Measurements from ENCODE around the gene CEACAM1. TPM values are rescaled to one million over a fixed set of nuclear protein-coding genes. Genes with fewer than 3 reads are reported as not detected.

Gene CEACAM1
- total and polyA plus RNA-seq, 2 experiments from 2014 or later: 0.63 to 3.0 TPM

DNA sequence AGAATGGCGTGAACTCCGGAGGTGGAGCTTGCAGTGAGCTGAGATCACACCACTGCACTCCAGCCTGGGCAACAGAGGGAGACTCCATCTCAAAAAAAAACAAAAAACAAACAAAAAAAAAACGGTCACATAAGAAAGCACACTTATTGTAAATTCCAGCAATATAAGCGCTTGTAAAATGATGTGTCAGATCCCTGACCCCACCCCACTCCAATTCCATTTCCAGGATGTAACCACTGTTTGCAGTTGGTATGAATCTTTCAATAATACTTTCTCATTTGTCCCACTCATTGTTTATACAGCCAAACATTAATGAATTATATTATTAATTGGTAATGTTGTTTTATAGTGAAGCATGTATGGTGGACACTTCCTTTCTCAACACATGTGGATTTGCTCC lies 15.9 kb upstream of the CEACAM1 start (continued):
- TF ChIP-seq STAT1 (IDR thresholded peaks at IDR 0.05; ENCODE audit: unreplicated experiment) (no peak), CREB1 (CRISPR knock-in tag; IDR thresholded peaks at IDR 0.05; ENCODE audit: low read depth) (no peak), EZH2 (IDR thresholded peaks at IDR 0.05; ENCODE audit: low read depth, unreplicated experiment) (no peak), ZNF114 (CRISPR knock-in tag; IDR thresholded peaks at IDR 0.05) (no peak)
- TF ChIP-seq, protein P1, sequence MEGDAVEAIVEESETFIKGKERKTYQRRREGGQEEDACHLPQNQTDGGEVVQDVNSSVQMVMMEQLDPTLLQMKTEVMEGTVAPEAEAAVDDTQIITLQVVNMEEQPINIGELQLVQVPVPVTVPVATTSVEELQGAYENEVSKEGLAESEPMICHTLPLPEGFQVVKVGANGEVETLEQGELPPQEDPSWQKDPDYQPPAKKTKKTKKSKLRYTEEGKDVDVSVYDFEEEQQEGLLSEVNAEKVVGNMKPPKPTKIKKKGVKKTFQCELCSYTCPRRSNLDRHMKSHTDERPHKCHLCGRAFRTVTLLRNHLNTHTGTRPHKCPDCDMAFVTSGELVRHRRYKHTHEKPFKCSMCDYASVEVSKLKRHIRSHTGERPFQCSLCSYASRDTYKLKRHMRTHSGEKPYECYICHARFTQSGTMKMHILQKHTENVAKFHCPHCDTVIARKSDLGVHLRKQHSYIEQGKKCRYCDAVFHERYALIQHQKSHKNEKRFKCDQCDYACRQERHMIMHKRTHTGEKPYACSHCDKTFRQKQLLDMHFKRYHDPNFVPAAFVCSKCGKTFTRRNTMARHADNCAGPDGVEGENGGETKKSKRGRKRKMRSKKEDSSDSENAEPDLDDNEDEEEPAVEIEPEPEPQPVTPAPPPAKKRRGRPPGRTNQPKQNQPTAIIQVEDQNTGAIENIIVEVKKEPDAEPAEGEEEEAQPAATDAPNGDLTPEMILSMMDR (conservative IDR thresholded peaks at IDR 0.05; ENCODE audit: low read depth in 2 of 2): no peak
- TF ChIP-seq, protein P2, sequence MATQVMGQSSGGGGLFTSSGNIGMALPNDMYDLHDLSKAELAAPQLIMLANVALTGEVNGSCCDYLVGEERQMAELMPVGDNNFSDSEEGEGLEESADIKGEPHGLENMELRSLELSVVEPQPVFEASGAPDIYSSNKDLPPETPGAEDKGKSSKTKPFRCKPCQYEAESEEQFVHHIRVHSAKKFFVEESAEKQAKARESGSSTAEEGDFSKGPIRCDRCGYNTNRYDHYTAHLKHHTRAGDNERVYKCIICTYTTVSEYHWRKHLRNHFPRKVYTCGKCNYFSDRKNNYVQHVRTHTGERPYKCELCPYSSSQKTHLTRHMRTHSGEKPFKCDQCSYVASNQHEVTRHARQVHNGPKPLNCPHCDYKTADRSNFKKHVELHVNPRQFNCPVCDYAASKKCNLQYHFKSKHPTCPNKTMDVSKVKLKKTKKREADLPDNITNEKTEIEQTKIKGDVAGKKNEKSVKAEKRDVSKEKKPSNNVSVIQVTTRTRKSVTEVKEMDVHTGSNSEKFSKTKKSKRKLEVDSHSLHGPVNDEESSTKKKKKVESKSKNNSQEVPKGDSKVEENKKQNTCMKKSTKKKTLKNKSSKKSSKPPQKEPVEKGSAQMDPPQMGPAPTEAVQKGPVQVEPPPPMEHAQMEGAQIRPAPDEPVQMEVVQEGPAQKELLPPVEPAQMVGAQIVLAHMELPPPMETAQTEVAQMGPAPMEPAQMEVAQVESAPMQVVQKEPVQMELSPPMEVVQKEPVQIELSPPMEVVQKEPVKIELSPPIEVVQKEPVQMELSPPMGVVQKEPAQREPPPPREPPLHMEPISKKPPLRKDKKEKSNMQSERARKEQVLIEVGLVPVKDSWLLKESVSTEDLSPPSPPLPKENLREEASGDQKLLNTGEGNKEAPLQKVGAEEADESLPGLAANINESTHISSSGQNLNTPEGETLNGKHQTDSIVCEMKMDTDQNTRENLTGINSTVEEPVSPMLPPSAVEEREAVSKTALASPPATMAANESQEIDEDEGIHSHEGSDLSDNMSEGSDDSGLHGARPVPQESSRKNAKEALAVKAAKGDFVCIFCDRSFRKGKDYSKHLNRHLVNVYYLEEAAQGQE (IDR thresholded peaks at IDR 0.05; ENCODE audit: unreplicated experiment): no peak

DNA sequence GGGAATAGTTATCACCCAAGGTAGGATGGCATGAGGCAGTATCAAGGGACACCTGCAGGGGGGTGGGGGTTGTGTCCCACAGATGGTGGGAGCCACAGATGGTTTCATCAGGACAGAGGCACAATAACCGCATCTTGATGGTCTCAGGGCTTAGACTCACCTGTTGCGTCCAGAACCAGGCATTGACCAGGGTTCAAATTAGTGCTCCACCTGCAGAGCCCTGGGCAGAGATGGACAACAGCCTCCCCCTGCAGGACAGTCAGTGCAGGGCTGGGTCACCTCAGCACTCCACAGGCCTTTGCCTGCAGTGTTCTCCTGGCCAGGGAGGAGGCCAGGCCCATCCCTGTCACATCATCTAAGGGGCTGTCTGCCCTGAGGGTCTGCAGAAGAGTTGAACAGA lies 14.5 kb upstream of the CEACAM1 start:
- Histone ChIP-seq H4K20me1 (replicated peaks; ENCODE audit: insufficient read depth) (no peaks in the 10 kb centered on the region), H3K27me3 (ENCODE audit: insufficient read depth) (no peaks in the 10 kb centered on the region), H3K4me1 (ENCODE audit: insufficient read depth) (peaks cover 23% of the 10 kb centered on the region), H3K4me3 (no peak overlapping the region), H3K9me2 (ENCODE audit: insufficient read depth) (no peaks in the 10 kb centered on the region), H3K4me2 (no peak overlapping the region), H3K27ac (ENCODE audit: low read depth) (no peak overlapping the region), H3K36me3 (ENCODE audit: insufficient read depth) (no peaks in the 10 kb centered on the region), H3K79me2 (replicated peaks; ENCODE audit: insufficient read depth) (no peaks in the 10 kb centered on the region), H2AFZ (no peak overlapping the region), H3F3A (replicated peaks; ENCODE audit: low read depth) (no peaks in the 10 kb centered on the region)
- ATAC-seq (peak; percentile 28; the same call in 2 of the 3 replicates), DNase-seq (ENCODE audit: low spot score) (no peak)
- H3K4me1 Mint-ChIP-seq: peaks cover 12% of the 10 kb centered on the region
- no peak overlapping the region for H3K27ac Mint-ChIP-seq
- no peak overlapping the region for H3K4me3 Mint-ChIP-seq
- peaks cover 3% of the 10 kb centered on the region; the same call in 1 of the 3 replicates for H3K9me3 Mint-ChIP-seq
- no peaks in the 10 kb centered on the region for H3K36me3 Mint-ChIP-seq (ENCODE audit: low read depth)
- peaks cover 6% of the 10 kb centered on the region for H3K27me3 Mint-ChIP-seq (ENCODE audit: insufficient read depth, low read depth, poor library complexity)
- TF ChIP-seq JUNB (IDR thresholded peaks at IDR 0.05; ENCODE audit: unreplicated experiment) (no peak), NANOG (IDR thresholded peaks at IDR 0.05; ENCODE audit: borderline replicate concordance) (no peak)
- TF ChIP-seq, protein P1 (conservative IDR thresholded peaks at IDR 0.05; ENCODE audit: low read depth in 2 of 2): peak; percentile 38 to 62

Measured in GM23338 (cell line).